Pancreas (tissue), 10 donors: Measurements from ENCODE around the gene ARL6IP6. TPM values are rescaled to one million over a fixed set of nuclear protein-coding genes. Genes with fewer than 3 reads are reported as not detected.

ENCODE experiments used
- ATAC-seq, 4 donors: fragments of 200-7000 bp; cut with Tn5 transposase; one replicate each; pipeline versions ENCODE4 v1.8.0 to v1.9.1; 2020; ENCODE audit warnings: mild to moderate bottlenecking in 4 of 4, moderate library complexity in 4 of 4
- DNase-seq, 6 donors: peaks; one replicate each; pipeline ENCODE4 v3.0.0-alpha.2; 2020
- FAIRE-seq: peaks from 2 replicates; lab custom pipeline; 2012; peaks lifted over from hg19 to GRCh38; lab: Jason Lieb, UNC
- H3K27ac ChIP-seq, 4 donors: fragments of 200-600 bp; sonication (generic); 1 replicate in 3 of 4; 2 replicates in 1 of 4; pipeline versions ENCODE4 v1.5.0 to v1.8.0; 2020
- H3K27me3 ChIP-seq, 4 donors: fragments of 200-600 bp; one replicate each; pipeline ENCODE4 v1.8.0; 2021
- H3K36me3 ChIP-seq, 3 donors: fragments of 200-600 bp; sonication (generic) in 1 of 3; one replicate each; pipeline versions ENCODE4 v1.5.0 to v1.8.0; 2020 to 2021
- H3K4me1 ChIP-seq, 3 donors: fragments of 200-600 bp; one replicate each; pipeline ENCODE4 v1.8.0; 2021
- H3K4me3 ChIP-seq, 4 donors: fragments of 200-600 bp; sonication (generic) in 2 of 4; one replicate each; pipeline versions ENCODE4 v1.5.0 to v1.8.0; 2020 to 2021
- H3K9me3 ChIP-seq, 4 donors: fragments of 200-600 bp; one replicate each; pipeline ENCODE4 v1.8.0; 2021
- CTCF ChIP-seq, 4 donors: fragments of 200-600 bp; sonication (generic) in 3 of 4; IDR thresholded peaks; one replicate each; pipeline versions ENCODE4 v1.5.0 to v1.8.0; 2021; ENCODE audit warnings: antibody characterized with exemption in 4 of 4
- WGBS, 2 donors: extraction: QIAGEN DNeasy Blood & Tissue Kit; methylation state at CpG; one replicate each; pipeline ENCODE4 v1.1.7; 2013; 5-methylcytosine and 5-hydroxymethylcytosine counted together
- intact Hi-C, 3 donors: fragments of 100-400 bp; cut with DNase I; formaldehyde crosslinking; loops; one replicate each; pipeline versions ENCODE4 v1.11.1 to v1.14.2; 2022
- polyA plus RNA-seq, 2 donors: library from polyadenylated mRNA; stranded (reverse); fragments of 200-250 nt; gene quantifications; one replicate each; pipeline ENCODE4 v1.2.3, GENCODE V29; 2013
- total RNA-seq, 6 donors: library from RNA; stranded (reverse); fragmentation: NEBNext Ultra II Directional in 4 of 6; extraction: Animal tissue kit (Norgen Biotek cat#: 25700) in 4 of 6; gene quantifications; one replicate each; pipeline versions ENCODE4 v1.2.1 to v1.2.4, GENCODE V29; 2021 to 2023
- donor health status: healthy with polysubstance abuse.
- donor health status: DM: no; HTN: no; CAD: no; lungs with moderate emphysema.
- donor health status: DM: no; HTN: no; CAD: no.
- donor health status: control.
- donor health status: control.
- donor health status: Bipolar disorder and iron deficiency.
- donor health status: DM: yes; HTN: yes; CAD: no.
- donor health status: DM: no; HTN: no; CAD: no.
- donor health status: DM: no; HTN: no; CAD: no.
- donor health status: DM: yes; HTN: yes; CAD: no.

ARL6IP6 gene
- 1 to 10 TPM; 2.1 to 7.9 (median 3.5) TPM for total RNA-seq
- 1 to 10 TPM; 2.4 to 6.7 TPM for polyA plus RNA-seq

- no peak for TF ChIP-seq CTCF (IDR thresholded peaks at IDR 0.05)
- H3K9me3 ChIP-seq, result no peaks in the 10 kb centered on the region
- H3K4me1 ChIP-seq, result peaks cover 7 to 21% (median 20%) of the 10 kb centered on the region in 3 donors
- DNase-seq (peak; percentile 88 to 93 (median 91)), ATAC-seq (peak; percentile 84 to 92 (median 86)), FAIRE-seq (no peak)
- H3K36me3 ChIP-seq, result peaks cover 0 to 5% (median 0%) of the 10 kb centered on the region in 3 donors
- peak within 1 kb of the TSS; percentile 95 to 99 (median 98) for H3K27ac ChIP-seq
- H3K4me3 ChIP-seq, result peak within 1 kb of the TSS; percentile 62 to 96 (median 92)
- H3K27me3 ChIP-seq, result no peaks in the 10 kb centered on the region
- intact Hi-C loops, result no loop called here
- WGBS, 2 donors, result 0% methylated on average over 70 to 87 of the region's 87 CpGs
Measured at GRCh38 chr2:152718076-152718908, at the start of gene ARL6IP6. TSS of gene ARL6IP6 (plus strand) at chr2:152718620. CDS start at chr2:152718625, 5 bp downstream.

GRCh38 chr2:152674334-152674733, 44.1 kb upstream of the ARL6IP6 start:
- no peak for ATAC-seq
- Histone ChIP-seq H3K4me3 (no peak overlapping the region), H3K36me3 (peaks cover 6 to 54% (median 13%) of the 10 kb centered on the region in 3 donors), H3K9me3 (no peaks in the 10 kb centered on the region), H3K27me3 (no peaks in the 10 kb centered on the region), H3K4me1 (no peaks in the 10 kb centered on the region), H3K27ac (no peak overlapping the region)
- 94% methylated on average over 4 of the region's 4 CpGs for WGBS, 2 donors
- intact Hi-C loops, result no loop called here
- no peak for DNase-seq
- no peak for TF ChIP-seq CTCF (IDR thresholded peaks at IDR 0.05)
- no peak for FAIRE-seq

GRCh38 chr2:152676461-152676860, 42.0 kb upstream of the ARL6IP6 start:
- H3K36me3 ChIP-seq, result peaks cover 4 to 63% (median 14%) of the 10 kb centered on the region in 3 donors
- WGBS, 2 donors, result 93 to 99% methylated on average over 3 of the region's 3 CpGs
- TF ChIP-seq CTCF (IDR thresholded peaks at IDR 0.05), result no peak
- intact Hi-C loops, result no loop called here
- no peak for FAIRE-seq
- no peaks in the 10 kb centered on the region for H3K9me3 ChIP-seq
- no peak overlapping the region for H3K4me3 ChIP-seq
- H3K4me1 ChIP-seq, result no peaks in the 10 kb centered on the region
- DNase-seq, result no peak
- no peaks in the 10 kb centered on the region for H3K27me3 ChIP-seq
- no peak for ATAC-seq
- no peak overlapping the region for H3K27ac ChIP-seq

- H3K27ac ChIP-seq, result no peak overlapping the region
- FAIRE-seq (peak; percentile 89), ATAC-seq (no peak), DNase-seq (no peak)
- peaks cover 4 to 53% (median 14%) of the 10 kb centered on the region in 3 donors for H3K36me3 ChIP-seq
- no peaks in the 10 kb centered on the region for H3K9me3 ChIP-seq
- peaks cover 0 to under 1% (median 0%) of the 10 kb centered on the region in 3 donors for H3K4me1 ChIP-seq
- H3K4me3 ChIP-seq, result no peak overlapping the region
- H3K27me3 ChIP-seq, result no peaks in the 10 kb centered on the region
- intact Hi-C loops, result no loop called here
- WGBS, 2 donors, result 63 to 64% methylated on average over 2 of the region's 2 CpGs
- no peak for TF ChIP-seq CTCF (IDR thresholded peaks at IDR 0.05)
Measured at GRCh38 chr2:152678808-152679207, 39.6 kb upstream of the ARL6IP6 start.

- Histone ChIP-seq H3K27ac (no peak overlapping the region), H3K4me3 (no peak overlapping the region), H3K27me3 (no peaks in the 10 kb centered on the region), H3K36me3 (peaks cover 0 to 30% (median 6%) of the 10 kb centered on the region in 3 donors), H3K4me1 (peaks cover 0 to 6% (median 3%) of the 10 kb centered on the region in 3 donors), H3K9me3 (no peaks in the 10 kb centered on the region)
- no peak for TF ChIP-seq CTCF (IDR thresholded peaks at IDR 0.05)
- no peak for ATAC-seq
- WGBS, 2 donors, result 90 to 92% methylated on average over 9 of the region's 9 CpGs
- no peak for FAIRE-seq
- DNase-seq, result no peak
- intact Hi-C loops, result no loop called here
Measured at GRCh38 chr2:152682663-152683062, 35.8 kb upstream of the ARL6IP6 start.
